ENCODE data around the gene MACROD2.

MACROD2 gene

GRCh38 chr20:15742627-15743026 is 1747.3 kb downstream of the MACROD2 start:
- H3K4me3 ChIP-seq (ENCODE audit: low read length) = no peak overlapping the region
- no peak for TF ChIP-seq ZNF274 (IDR thresholded peaks at IDR 0.05; ENCODE audit: low read depth, low read length)

GRCh38 chr20:15756002-15756753 is 1760.9 kb downstream of the MACROD2 start:
- no peak overlapping the region for H3K4me3 ChIP-seq (ENCODE audit: low read length)
- TF ChIP-seq ZNF274 (IDR thresholded peaks at IDR 0.05; ENCODE audit: low read depth, low read length) = no peak

GRCh38 chr20:15756754-15757115 is 1761.4 kb downstream of the MACROD2 start:
- TF ChIP-seq ZNF274 (IDR thresholded peaks at IDR 0.05; ENCODE audit: low read depth, low read length) = no peak

GRCh38 chr20:15759594-15759993 is 1764.3 kb downstream of the MACROD2 start:
- no peak overlapping the region for H3K4me3 ChIP-seq (ENCODE audit: low read length)
- no peak for TF ChIP-seq ZNF274 (IDR thresholded peaks at IDR 0.05; ENCODE audit: low read depth, low read length)

More at GRCh38 chr20:15756754-15757115, 1761.4 kb downstream of the MACROD2 start:
- H3K4me3 ChIP-seq (ENCODE audit: low read length) = no peak overlapping the region

- H3K4me3 ChIP-seq (ENCODE audit: low read length) = no peak overlapping the region
- no peak for TF ChIP-seq ZNF274 (IDR thresholded peaks at IDR 0.05; ENCODE audit: low read depth, low read length)
Observed at GRCh38 chr20:15760001-15760621, 1764.8 kb downstream of the MACROD2 start.

GRCh38 chr20:15763366-15763765 is 1768.0 kb downstream of the MACROD2 start:
- no peak for TF ChIP-seq ZNF274 (IDR thresholded peaks at IDR 0.05; ENCODE audit: low read depth, low read length)
- H3K4me3 ChIP-seq (ENCODE audit: low read length) = no peak overlapping the region

GRCh38 chr20:15767586-15767985 is 1772.3 kb downstream of the MACROD2 start:
- no peak overlapping the region for H3K4me3 ChIP-seq (ENCODE audit: low read length)
- no peak for TF ChIP-seq ZNF274 (IDR thresholded peaks at IDR 0.05; ENCODE audit: low read depth, low read length)

- TF ChIP-seq ZNF274 (IDR thresholded peaks at IDR 0.05; ENCODE audit: low read depth, low read length) = no peak
- no peak overlapping the region for H3K4me3 ChIP-seq (ENCODE audit: low read length)
Observed at GRCh38 chr20:15767999-15768741, 1772.9 kb downstream of the MACROD2 start.

- no peak for TF ChIP-seq ZNF274 (IDR thresholded peaks at IDR 0.05; ENCODE audit: low read depth, low read length)
- H3K4me3 ChIP-seq (ENCODE audit: low read length) = no peak overlapping the region
Observed at GRCh38 chr20:15772826-15773225, 1777.5 kb downstream of the MACROD2 start.

GRCh38 chr20:15774926-15775325 is 1779.6 kb downstream of the MACROD2 start:
- TF ChIP-seq ZNF274 (IDR thresholded peaks at IDR 0.05; ENCODE audit: low read depth, low read length) = no peak
- no peak overlapping the region for H3K4me3 ChIP-seq (ENCODE audit: low read length)

- TF ChIP-seq ZNF274 (IDR thresholded peaks at IDR 0.05; ENCODE audit: low read depth, low read length) = no peak
- no peak overlapping the region for H3K4me3 ChIP-seq (ENCODE audit: low read length)
Observed at GRCh38 chr20:15776770-15777466, 1781.6 kb downstream of the MACROD2 start.

- H3K4me3 ChIP-seq (ENCODE audit: low read length) = no peak overlapping the region
- no peak for TF ChIP-seq ZNF274 (IDR thresholded peaks at IDR 0.05; ENCODE audit: low read depth, low read length)
Observed at GRCh38 chr20:15784020-15784419, 1788.7 kb downstream of the MACROD2 start.

- H3K4me3 ChIP-seq (ENCODE audit: low read length) = no peak overlapping the region
Observed at GRCh38 chr20:15789079-15789478, 1793.8 kb downstream of the MACROD2 start.

GRCh38 chr20:15792855-15793254 is 1797.5 kb downstream of the MACROD2 start:
- TF ChIP-seq ZNF274 (IDR thresholded peaks at IDR 0.05; ENCODE audit: low read depth, low read length) = no peak
- no peak overlapping the region for H3K4me3 ChIP-seq (ENCODE audit: low read length)

More at GRCh38 chr20:15789079-15789478, 1793.8 kb downstream of the MACROD2 start:
- no peak for TF ChIP-seq ZNF274 (IDR thresholded peaks at IDR 0.05; ENCODE audit: low read depth, low read length)

All from GM08714 (cell line).